ENCODE results near the gene MEA1.

Gene MEA1

DNA sequence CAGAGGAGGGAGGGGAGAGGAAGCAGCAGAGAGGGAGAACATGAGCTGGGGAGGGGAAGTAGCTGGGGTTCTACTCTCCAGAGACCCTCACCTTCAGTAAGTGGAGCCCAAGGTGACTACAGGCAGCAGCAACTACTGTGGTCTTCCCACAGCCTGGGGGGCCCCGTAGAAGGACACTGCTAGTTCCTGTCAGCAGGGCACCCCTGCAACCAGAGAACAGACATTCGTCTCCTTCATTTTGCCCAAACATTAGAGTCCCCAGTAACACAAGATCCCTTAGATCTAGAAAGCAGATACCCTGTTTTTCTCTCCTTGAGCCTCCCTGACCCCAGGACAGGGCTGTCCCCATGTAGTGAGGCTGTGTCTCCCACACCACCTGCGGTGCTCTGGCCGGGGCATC, 45.0 kb downstream of the MEA1 start:
- TF ChIP-seq CTCF (conservative IDR thresholded peaks at IDR 0.05): no peak
- no peak overlapping the region for H3K27ac ChIP-seq

GRCh38 chr6:42968126-42968701, 45.5 kb downstream of the MEA1 start:
- TF ChIP-seq CTCF (conservative IDR thresholded peaks at IDR 0.05): no peak
- no peak overlapping the region for H3K27ac ChIP-seq

GRCh38 chr6:42967228-42967627, 46.5 kb downstream of the MEA1 start:
- no peak for TF ChIP-seq CTCF (conservative IDR thresholded peaks at IDR 0.05)
- no peak overlapping the region for H3K27ac ChIP-seq

- TF ChIP-seq CTCF (conservative IDR thresholded peaks at IDR 0.05): no peak
- H3K27ac ChIP-seq: no peak overlapping the region
Observed at GRCh38 chr6:42966571-42966970, 47.2 kb downstream of the MEA1 start.

GRCh38 chr6:42963855-42964605, 49.7 kb downstream of the MEA1 start:
- H3K27ac ChIP-seq: no peak overlapping the region
- TF ChIP-seq CTCF (conservative IDR thresholded peaks at IDR 0.05): peak; percentile 27

GRCh38 chr6:42963179-42963854, 50.4 kb downstream of the MEA1 start:
- no peak for TF ChIP-seq CTCF (conservative IDR thresholded peaks at IDR 0.05)
- no peak overlapping the region for H3K27ac ChIP-seq

DNA sequence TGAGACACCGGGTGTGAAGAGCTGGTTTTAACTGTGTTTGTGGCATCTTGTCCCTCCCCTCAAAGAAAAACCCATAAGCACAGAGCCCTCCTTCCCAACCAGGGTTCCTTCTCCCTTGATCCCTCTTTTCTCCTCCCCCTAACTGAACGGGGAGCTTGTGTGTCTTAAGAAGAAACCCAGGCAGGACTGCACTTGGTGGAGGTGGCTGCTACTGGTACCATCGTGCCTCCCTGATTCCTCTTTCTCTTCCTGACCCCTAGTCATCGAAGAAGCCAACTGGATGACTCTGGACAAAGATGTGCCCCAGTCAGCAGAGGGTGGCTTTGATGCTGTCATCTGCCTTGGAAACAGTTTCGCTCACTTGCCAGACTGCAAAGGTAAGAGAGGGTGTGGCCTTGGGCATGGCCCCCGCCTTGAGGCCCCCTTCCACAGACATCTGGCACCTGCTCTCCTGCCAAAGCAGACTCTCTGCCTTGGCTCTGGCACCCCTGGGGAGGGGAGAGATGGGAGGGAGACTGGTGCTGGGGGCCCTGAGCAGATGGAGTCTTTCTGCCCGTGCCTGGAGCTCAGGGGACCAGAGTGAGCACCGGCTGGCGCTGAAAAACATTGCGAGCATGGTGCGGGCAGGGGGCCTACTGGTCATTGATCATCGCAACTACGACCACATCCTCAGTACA, 51.1 kb downstream of the MEA1 start:
- no peak for TF ChIP-seq CTCF (conservative IDR thresholded peaks at IDR 0.05)
- no peak overlapping the region for H3K27ac ChIP-seq
